Measurements from ENCODE around the gene EGFL6. TPM values are rescaled to one million over a fixed set of nuclear protein-coding genes. Genes with fewer than 3 reads are reported as not detected.

EGFL6 gene
- total RNA-seq, 1 experiment from 2014 or later, result 0.96 TPM

DNA sequence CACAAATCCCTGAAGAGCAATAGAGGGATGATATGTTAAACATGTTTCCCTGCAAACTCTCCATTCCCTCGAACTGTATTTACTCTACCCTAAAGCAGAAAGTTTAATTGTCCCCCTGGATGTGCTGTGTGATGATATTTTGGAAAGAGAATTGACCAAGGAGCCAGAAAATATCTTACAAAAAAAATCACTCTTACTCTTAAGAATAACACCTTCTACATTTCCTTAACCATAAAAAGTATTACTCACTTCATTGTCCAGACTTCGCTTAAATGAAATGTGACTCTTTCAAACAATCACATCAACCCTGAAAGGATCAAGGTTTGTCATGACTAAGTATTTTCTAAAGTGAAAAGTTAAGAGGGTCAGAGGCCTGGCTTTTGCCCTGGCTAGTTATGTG lies 49.0 kb upstream of the EGFL6 start:
- no peaks in the 10 kb centered on the region for H3K9me3 Mint-ChIP-seq
- H3K4me1 Mint-ChIP-seq, result no peaks in the 10 kb centered on the region
- ChIA-PET POLR2A (no interaction called here), CTCF (no interaction called here)
- ATAC-seq (no peak), DNase-seq (ENCODE audit: low spot score) (no peak)
- no peak for TF ChIP-seq HMGA2 (CRISPR knock-in tag; IDR thresholded peaks at IDR 0.05)
- TF ChIP-seq RELA (CRISPR knock-in tag; IDR thresholded peaks at IDR 0.05; ENCODE audit: borderline replicate concordance), result no peak
- TF ChIP-seq, protein P1, sequence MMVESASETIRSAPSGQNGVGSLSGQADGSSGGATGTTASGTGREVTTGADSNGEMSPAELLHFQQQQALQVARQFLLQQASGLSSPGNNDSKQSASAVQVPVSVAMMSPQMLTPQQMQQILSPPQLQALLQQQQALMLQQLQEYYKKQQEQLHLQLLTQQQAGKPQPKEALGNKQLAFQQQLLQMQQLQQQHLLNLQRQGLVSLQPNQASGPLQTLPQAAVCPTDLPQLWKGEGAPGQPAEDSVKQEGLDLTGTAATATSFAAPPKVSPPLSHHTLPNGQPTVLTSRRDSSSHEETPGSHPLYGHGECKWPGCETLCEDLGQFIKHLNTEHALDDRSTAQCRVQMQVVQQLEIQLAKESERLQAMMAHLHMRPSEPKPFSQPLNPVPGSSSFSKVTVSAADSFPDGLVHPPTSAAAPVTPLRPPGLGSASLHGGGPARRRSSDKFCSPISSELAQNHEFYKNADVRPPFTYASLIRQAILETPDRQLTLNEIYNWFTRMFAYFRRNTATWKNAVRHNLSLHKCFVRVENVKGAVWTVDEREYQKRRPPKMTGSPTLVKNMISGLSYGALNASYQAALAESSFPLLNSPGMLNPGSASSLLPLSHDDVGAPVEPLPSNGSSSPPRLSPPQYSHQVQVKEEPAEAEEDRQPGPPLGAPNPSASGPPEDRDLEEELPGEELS (CRISPR knock-in tag; IDR thresholded peaks at IDR 0.05), result no peak
- TF ChIP-seq CBFB (CRISPR knock-in tag; IDR thresholded peaks at IDR 0.05; ENCODE audit: low read depth), result no peak
- TF ChIP-seq NR3C1 (CRISPR knock-in tag; conservative IDR thresholded peaks at IDR 0.05; ENCODE audit: low read depth), result no peak
- no peak for TF ChIP-seq OVOL2 (CRISPR knock-in tag; IDR thresholded peaks at IDR 0.05; ENCODE audit: borderline replicate concordance)
- TF ChIP-seq, protein P2, sequence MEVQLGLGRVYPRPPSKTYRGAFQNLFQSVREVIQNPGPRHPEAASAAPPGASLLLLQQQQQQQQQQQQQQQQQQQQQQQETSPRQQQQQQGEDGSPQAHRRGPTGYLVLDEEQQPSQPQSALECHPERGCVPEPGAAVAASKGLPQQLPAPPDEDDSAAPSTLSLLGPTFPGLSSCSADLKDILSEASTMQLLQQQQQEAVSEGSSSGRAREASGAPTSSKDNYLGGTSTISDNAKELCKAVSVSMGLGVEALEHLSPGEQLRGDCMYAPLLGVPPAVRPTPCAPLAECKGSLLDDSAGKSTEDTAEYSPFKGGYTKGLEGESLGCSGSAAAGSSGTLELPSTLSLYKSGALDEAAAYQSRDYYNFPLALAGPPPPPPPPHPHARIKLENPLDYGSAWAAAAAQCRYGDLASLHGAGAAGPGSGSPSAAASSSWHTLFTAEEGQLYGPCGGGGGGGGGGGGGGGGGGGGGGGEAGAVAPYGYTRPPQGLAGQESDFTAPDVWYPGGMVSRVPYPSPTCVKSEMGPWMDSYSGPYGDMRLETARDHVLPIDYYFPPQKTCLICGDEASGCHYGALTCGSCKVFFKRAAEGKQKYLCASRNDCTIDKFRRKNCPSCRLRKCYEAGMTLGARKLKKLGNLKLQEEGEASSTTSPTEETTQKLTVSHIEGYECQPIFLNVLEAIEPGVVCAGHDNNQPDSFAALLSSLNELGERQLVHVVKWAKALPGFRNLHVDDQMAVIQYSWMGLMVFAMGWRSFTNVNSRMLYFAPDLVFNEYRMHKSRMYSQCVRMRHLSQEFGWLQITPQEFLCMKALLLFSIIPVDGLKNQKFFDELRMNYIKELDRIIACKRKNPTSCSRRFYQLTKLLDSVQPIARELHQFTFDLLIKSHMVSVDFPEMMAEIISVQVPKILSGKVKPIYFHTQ (CRISPR knock-in tag; IDR thresholded peaks at IDR 0.05), result no peak
- TF ChIP-seq ZNF671 (CRISPR knock-in tag; IDR thresholded peaks at IDR 0.05), result no peak
- TF ChIP-seq, protein P3, sequence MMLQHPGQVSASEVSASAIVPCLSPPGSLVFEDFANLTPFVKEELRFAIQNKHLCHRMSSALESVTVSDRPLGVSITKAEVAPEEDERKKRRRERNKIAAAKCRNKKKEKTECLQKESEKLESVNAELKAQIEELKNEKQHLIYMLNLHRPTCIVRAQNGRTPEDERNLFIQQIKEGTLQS (CRISPR knock-in tag; conservative IDR thresholded peaks at IDR 0.05), result no peak
- no peak for TF ChIP-seq TEAD4 (CRISPR knock-in tag; IDR thresholded peaks at IDR 0.05)
- no peak for TF ChIP-seq ZNF263 (CRISPR knock-in tag; IDR thresholded peaks at IDR 0.05; ENCODE audit: low read depth)
- TF ChIP-seq, protein P4, sequence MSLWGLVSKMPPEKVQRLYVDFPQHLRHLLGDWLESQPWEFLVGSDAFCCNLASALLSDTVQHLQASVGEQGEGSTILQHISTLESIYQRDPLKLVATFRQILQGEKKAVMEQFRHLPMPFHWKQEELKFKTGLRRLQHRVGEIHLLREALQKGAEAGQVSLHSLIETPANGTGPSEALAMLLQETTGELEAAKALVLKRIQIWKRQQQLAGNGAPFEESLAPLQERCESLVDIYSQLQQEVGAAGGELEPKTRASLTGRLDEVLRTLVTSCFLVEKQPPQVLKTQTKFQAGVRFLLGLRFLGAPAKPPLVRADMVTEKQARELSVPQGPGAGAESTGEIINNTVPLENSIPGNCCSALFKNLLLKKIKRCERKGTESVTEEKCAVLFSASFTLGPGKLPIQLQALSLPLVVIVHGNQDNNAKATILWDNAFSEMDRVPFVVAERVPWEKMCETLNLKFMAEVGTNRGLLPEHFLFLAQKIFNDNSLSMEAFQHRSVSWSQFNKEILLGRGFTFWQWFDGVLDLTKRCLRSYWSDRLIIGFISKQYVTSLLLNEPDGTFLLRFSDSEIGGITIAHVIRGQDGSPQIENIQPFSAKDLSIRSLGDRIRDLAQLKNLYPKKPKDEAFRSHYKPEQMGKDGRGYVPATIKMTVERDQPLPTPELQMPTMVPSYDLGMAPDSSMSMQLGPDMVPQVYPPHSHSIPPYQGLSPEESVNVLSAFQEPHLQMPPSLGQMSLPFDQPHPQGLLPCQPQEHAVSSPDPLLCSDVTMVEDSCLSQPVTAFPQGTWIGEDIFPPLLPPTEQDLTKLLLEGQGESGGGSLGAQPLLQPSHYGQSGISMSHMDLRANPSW (CRISPR knock-in tag; conservative IDR thresholded peaks at IDR 0.05; ENCODE audit: low read depth), result no peak
- TF ChIP-seq, protein P5, sequence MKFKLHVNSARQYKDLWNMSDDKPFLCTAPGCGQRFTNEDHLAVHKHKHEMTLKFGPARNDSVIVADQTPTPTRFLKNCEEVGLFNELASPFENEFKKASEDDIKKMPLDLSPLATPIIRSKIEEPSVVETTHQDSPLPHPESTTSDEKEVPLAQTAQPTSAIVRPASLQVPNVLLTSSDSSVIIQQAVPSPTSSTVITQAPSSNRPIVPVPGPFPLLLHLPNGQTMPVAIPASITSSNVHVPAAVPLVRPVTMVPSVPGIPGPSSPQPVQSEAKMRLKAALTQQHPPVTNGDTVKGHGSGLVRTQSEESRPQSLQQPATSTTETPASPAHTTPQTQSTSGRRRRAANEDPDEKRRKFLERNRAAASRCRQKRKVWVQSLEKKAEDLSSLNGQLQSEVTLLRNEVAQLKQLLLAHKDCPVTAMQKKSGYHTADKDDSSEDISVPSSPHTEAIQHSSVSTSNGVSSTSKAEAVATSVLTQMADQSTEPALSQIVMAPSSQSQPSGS (CRISPR knock-in tag; IDR thresholded peaks at IDR 0.05; ENCODE audit: borderline replicate concordance, low read depth), result no peak
- TF ChIP-seq, protein P6, sequence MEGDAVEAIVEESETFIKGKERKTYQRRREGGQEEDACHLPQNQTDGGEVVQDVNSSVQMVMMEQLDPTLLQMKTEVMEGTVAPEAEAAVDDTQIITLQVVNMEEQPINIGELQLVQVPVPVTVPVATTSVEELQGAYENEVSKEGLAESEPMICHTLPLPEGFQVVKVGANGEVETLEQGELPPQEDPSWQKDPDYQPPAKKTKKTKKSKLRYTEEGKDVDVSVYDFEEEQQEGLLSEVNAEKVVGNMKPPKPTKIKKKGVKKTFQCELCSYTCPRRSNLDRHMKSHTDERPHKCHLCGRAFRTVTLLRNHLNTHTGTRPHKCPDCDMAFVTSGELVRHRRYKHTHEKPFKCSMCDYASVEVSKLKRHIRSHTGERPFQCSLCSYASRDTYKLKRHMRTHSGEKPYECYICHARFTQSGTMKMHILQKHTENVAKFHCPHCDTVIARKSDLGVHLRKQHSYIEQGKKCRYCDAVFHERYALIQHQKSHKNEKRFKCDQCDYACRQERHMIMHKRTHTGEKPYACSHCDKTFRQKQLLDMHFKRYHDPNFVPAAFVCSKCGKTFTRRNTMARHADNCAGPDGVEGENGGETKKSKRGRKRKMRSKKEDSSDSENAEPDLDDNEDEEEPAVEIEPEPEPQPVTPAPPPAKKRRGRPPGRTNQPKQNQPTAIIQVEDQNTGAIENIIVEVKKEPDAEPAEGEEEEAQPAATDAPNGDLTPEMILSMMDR (IDR thresholded peaks at IDR 0.05), result no peak
- no peak for TF ChIP-seq ZBTB21 (CRISPR knock-in tag; IDR thresholded peaks at IDR 0.05; ENCODE audit: borderline replicate concordance)
- TF ChIP-seq FOXJ3 (CRISPR knock-in tag; IDR thresholded peaks at IDR 0.05; ENCODE audit: borderline replicate concordance), result no peak
- TF ChIP-seq SOX15 (CRISPR knock-in tag; IDR thresholded peaks at IDR 0.05), result no peak
- H3K27me3 Mint-ChIP-seq (ENCODE audit: low read depth), result no peaks in the 10 kb centered on the region
- no peaks in the 10 kb centered on the region for H3K36me3 Mint-ChIP-seq
- no peak overlapping the region for H3K4me3 Mint-ChIP-seq
- no peak overlapping the region for H3K27ac Mint-ChIP-seq
